Stomach smooth muscle (tissue), 2 donors: ENCODE data around the gene GZMM.

Experiments used
- H3K27ac ChIP-seq: one replicate; pipeline ENCODE4 v1.7.0; 2013; ENCODE audit warnings: mild to moderate bottlenecking, low read length, inconsistent platforms
- H3K27me3 ChIP-seq, 2 donors: one replicate each; pipeline ENCODE4 v1.7.0; 2013; ENCODE audit warnings: low read length in 2 of 2; ENCODE audit not compliant: insufficient read depth in 2 of 2, control insufficient read depth in 1 of 2
- H3K36me3 ChIP-seq, 2 donors: one replicate each; pipeline ENCODE4 v1.7.0; 2013; ENCODE audit warnings: low read length in 2 of 2; ENCODE audit not compliant: control insufficient read depth in 2 of 2, insufficient read depth in 2 of 2
- H3K4me1 ChIP-seq: one replicate; pipeline ENCODE4 v1.7.0; 2013; ENCODE audit warnings: low read length; ENCODE audit not compliant: control insufficient read depth, insufficient read depth
- H3K4me3 ChIP-seq, 2 donors: one replicate each; pipeline ENCODE4 v1.7.0; 2013; ENCODE audit warnings: low read length in 2 of 2
- H3K9ac ChIP-seq, 2 donors: one replicate each; pipeline ENCODE4 v1.7.0; 2013; ENCODE audit warnings: low read length in 2 of 2, mild to moderate bottlenecking in 1 of 2
- H3K9me3 ChIP-seq, 2 donors: one replicate each; pipeline ENCODE4 v1.7.0; 2013; ENCODE audit warnings: low read length in 2 of 2; ENCODE audit not compliant: control insufficient read depth in 2 of 2
- donor health status: healthy.
- donor health status: Pancreatic carcinoma.

The GZMM gene

GRCh38 chr19:543910-544608 lies at the start of gene GZMM:
TSS of gene GZMM (plus strand) at chr19:544053. CDS start at chr19:544072, 19 bp downstream.
- no peak within 1 kb of the TSS for H3K9ac ChIP-seq
- no peaks in the 10 kb centered on the region for H3K9me3 ChIP-seq
- H3K4me3 ChIP-seq, result no peak within 1 kb of the TSS
- peaks cover 6 to 10% of the 10 kb centered on the region in 2 donors for H3K36me3 ChIP-seq
- H3K27ac ChIP-seq, result no peak within 1 kb of the TSS
- peaks cover 2% of the 10 kb centered on the region for H3K4me1 ChIP-seq
- no peaks in the 10 kb centered on the region for H3K27me3 ChIP-seq

GRCh38 chr19:494171-495080 lies 49.4 kb upstream of the GZMM start:
- no peak overlapping the region for H3K4me3 ChIP-seq
- peaks cover 14% of the 10 kb centered on the region for H3K4me1 ChIP-seq
- H3K9me3 ChIP-seq, result no peaks in the 10 kb centered on the region
- no peak overlapping the region for H3K9ac ChIP-seq
- H3K36me3 ChIP-seq, result no peaks in the 10 kb centered on the region
- H3K27me3 ChIP-seq, result peaks cover 19 to 25% of the 10 kb centered on the region in 2 donors
- H3K27ac ChIP-seq, result no peak overlapping the region

DNA sequence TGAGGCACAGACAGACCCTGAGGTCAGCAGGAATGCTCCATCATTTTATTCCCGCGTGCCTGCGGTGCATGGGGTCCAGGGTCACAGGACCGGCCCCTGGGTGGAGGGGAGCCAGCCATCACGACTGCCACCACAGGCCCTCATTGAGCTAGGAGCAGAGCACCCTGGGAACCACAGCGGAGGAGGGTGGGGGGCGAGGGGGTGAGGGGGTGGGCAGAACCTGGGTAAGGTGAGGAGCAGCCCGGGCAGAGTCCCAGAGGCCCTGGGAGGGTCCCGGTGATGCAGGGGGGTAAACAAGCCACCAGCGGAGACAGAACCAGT lies 48.8 kb upstream of the GZMM start:
- H3K4me1 ChIP-seq, result peaks cover 8% of the 10 kb centered on the region
- no peaks in the 10 kb centered on the region for H3K36me3 ChIP-seq
- no peak overlapping the region for H3K9ac ChIP-seq
- no peaks in the 10 kb centered on the region for H3K9me3 ChIP-seq
- peaks cover 19 to 25% of the 10 kb centered on the region in 2 donors for H3K27me3 ChIP-seq
- H3K4me3 ChIP-seq, result no peak overlapping the region
- H3K27ac ChIP-seq, result no peak overlapping the region

- Histone ChIP-seq H3K27me3 (peaks cover 19 to 25% of the 10 kb centered on the region in 2 donors), H3K9me3 (no peaks in the 10 kb centered on the region), H3K4me1 (peaks cover 8% of the 10 kb centered on the region), H3K4me3 (no peak overlapping the region), H3K36me3 (no peaks in the 10 kb centered on the region), H3K27ac (no peak overlapping the region), H3K9ac (no peak overlapping the region)
Observed at GRCh38 chr19:495402-496111, 48.3 kb upstream of the GZMM start.

DNA sequence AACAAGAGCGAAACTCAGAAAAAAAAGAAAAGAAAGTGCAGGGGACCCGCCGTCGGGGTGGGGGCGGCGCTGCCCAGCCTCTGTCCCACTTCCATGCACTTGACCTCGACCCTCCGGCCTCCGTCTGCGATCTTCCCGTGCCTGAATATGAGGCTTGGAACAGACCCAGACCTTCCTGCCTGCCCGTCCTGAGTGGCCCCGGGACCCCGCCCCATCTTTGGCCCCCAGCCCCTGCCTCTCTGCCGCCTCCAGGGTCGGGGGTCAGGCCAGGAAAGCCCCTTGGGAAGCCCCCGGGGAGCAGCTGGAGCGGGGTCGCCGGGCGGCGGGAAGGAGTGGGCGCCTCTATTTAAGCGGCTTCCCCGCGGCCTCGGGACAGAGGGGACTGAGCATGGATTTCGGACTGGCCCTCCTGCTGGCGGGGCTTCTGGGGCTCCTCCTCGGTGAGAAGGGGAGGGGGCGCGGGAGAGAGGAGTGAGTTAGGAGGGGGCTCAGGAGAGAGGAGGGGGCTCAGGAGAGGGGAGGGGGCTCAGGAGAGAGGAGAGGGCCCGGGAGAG lies 47.7 kb upstream of the GZMM start, which contains the start of gene MADCAM1:
Gene MADCAM1, plus strand, starts transcription at position 375 of the 554 bp plus-strand sequence. Its CDS starts 14 bp downstream, at position 389.
- H3K36me3 ChIP-seq, result no peaks in the 10 kb centered on the region
- peaks cover 19 to 25% of the 10 kb centered on the region in 2 donors for H3K27me3 ChIP-seq
- no peak within 1 kb of the TSS for H3K27ac ChIP-seq
- no peaks in the 10 kb centered on the region for H3K9me3 ChIP-seq
- H3K9ac ChIP-seq, result no peak within 1 kb of the TSS
- H3K4me3 ChIP-seq, result no peak within 1 kb of the TSS
- peaks cover 8% of the 10 kb centered on the region for H3K4me1 ChIP-seq

- peaks cover 19 to 25% of the 10 kb centered on the region in 2 donors for H3K27me3 ChIP-seq
- H3K27ac ChIP-seq, result no peak overlapping the region
- no peaks in the 10 kb centered on the region for H3K36me3 ChIP-seq
- H3K9me3 ChIP-seq, result no peaks in the 10 kb centered on the region
- H3K9ac ChIP-seq, result no peak overlapping the region
- H3K4me3 ChIP-seq, result no peak overlapping the region
- H3K4me1 ChIP-seq, result peaks cover 8% of the 10 kb centered on the region
Observed at GRCh38 chr19:496986-497385, 46.9 kb upstream of the GZMM start.

GRCh38 chr19:497491-497868 lies 46.4 kb upstream of the GZMM start:
- Histone ChIP-seq H3K36me3 (no peaks in the 10 kb centered on the region), H3K9me3 (no peaks in the 10 kb centered on the region), H3K4me3 (no peak overlapping the region), H3K4me1 (peaks cover 8% of the 10 kb centered on the region), H3K27me3 (peaks cover 19 to 25% of the 10 kb centered on the region in 2 donors), H3K27ac (no peak overlapping the region), H3K9ac (no peak overlapping the region)

DNA sequence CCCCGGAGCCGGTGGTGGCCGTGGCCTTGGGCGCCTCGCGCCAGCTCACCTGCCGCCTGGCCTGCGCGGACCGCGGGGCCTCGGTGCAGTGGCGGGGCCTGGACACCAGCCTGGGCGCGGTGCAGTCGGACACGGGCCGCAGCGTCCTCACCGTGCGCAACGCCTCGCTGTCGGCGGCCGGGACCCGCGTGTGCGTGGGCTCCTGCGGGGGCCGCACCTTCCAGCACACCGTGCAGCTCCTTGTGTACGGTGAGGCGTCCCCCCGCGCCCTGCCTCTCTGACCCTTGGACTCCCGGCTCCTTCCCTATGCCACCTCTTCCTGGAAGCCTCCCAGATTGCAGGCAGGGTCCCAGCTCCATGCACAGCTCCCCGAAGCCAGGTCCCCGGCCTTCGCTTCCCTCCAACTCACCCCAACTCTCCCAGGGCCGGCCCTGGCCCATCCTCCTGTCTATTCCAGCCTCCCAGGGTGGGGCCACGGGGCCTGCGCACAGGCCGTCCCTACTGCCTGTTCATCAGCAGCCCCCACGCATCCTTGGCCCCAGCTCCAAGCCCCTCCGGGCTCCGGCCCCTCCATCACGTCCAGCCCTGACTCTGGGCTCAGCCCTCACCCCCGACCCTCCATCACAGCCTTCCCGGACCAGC lies 45.9 kb upstream of the GZMM start:
- H3K27ac ChIP-seq, result no peak overlapping the region
- no peak overlapping the region for H3K9ac ChIP-seq
- H3K9me3 ChIP-seq, result no peaks in the 10 kb centered on the region
- peak overlapping the region in 1 of 2 donors; percentile 44 for H3K4me3 ChIP-seq
- peaks cover 19 to 25% of the 10 kb centered on the region in 2 donors for H3K27me3 ChIP-seq
- H3K4me1 ChIP-seq, result peaks cover 8% of the 10 kb centered on the region
- H3K36me3 ChIP-seq, result no peaks in the 10 kb centered on the region

DNA sequence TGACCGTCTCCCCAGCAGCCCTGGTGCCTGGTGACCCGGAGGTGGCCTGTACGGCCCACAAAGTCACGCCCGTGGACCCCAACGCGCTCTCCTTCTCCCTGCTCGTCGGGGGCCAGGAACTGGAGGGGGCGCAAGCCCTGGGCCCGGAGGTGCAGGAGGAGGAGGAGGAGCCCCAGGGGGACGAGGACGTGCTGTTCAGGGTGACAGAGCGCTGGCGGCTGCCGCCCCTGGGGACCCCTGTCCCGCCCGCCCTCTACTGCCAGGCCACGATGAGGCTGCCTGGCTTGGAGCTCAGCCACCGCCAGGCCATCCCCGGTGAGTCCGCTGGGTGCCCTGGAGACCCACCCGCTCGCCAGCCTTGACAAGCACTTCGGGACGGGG lies 45.4 kb upstream of the GZMM start:
- H3K36me3 ChIP-seq, result no peaks in the 10 kb centered on the region
- H3K9ac ChIP-seq, result no peak overlapping the region
- no peak overlapping the region for H3K27ac ChIP-seq
- H3K4me1 ChIP-seq, result peaks cover 8% of the 10 kb centered on the region
- H3K27me3 ChIP-seq, result peaks cover 19 to 25% of the 10 kb centered on the region in 2 donors
- no peak overlapping the region for H3K4me3 ChIP-seq
- no peaks in the 10 kb centered on the region for H3K9me3 ChIP-seq
